GM23338 (cell line): ENCODE data around the gene TTYH1.

Source experiments
- CTCF ChIP-seq, 2 experiments: fragments of 200-600 bp in 1 of 2; sonication (generic) in 1 of 2; conservative IDR thresholded peaks; 2 replicates each; pipeline versions ENCODE4 v1.5.1 to v1.6.1; 2016 to 2017; ENCODE audit warnings: antibody characterized with exemption in 2 of 2, low read depth in 2 of 2, mild to moderate bottlenecking in 2 of 2, moderate library complexity in 1 of 2
- EZH2 ChIP-seq: fragments of 200-600 bp; sonication (generic); IDR thresholded peaks from one replicate; pipeline ENCODE4 v1.8.0; 2017; ENCODE audit warnings: antibody characterized with exemption, mild to moderate bottlenecking, low read depth; ENCODE audit not compliant: unreplicated experiment
- EZH2phosphoT487 ChIP-seq: fragments of 200-600 bp; sonication (generic); IDR thresholded peaks from one replicate; pipeline ENCODE4 v1.8.1; 2018; ENCODE audit warnings: antibody characterized with exemption; ENCODE audit not compliant: unreplicated experiment
- POLR2AphosphoS5 ChIP-seq: IDR thresholded peaks from 2 replicates; pipeline ENCODE4 v1.6.1; 2016; ENCODE audit warnings: antibody characterized with exemption, low read depth
- ZNF114 ChIP-seq: fragments of 250-450 bp; sonication (Bioruptor Pico); IDR thresholded peaks from 2 replicates; pipeline ENCODE4 v1.5.0; 2020; ENCODE audit warnings: mild to moderate bottlenecking, moderate library complexity

- no peak for TF ChIP-seq CTCF (conservative IDR thresholded peaks at IDR 0.05; ENCODE audit: low read depth in 2 of 2)
- no peak for TF ChIP-seq EZH2phosphoT487
- TF ChIP-seq EZH2: no peak
- no peak for TF ChIP-seq ZNF114 (CRISPR knock-in tag)
- no peak for TF ChIP-seq POLR2AphosphoS5
Measured at GRCh38 chr19:54449701-54450069, 34.4 kb downstream of the TTYH1 start.
